A549 (cell line): ENCODE data around the gene ANO8. TPM values are rescaled to one million over a fixed set of nuclear protein-coding genes. Genes with fewer than 3 reads are reported as not detected.

Experiments
- ATAC-seq, 2 experiments: fragments of 200-7000 bp in 1 of 2; fragments of >200 bp in 1 of 2; cut with Nextera tagmentation in 1 of 2; cut with Tn5 transposase in 1 of 2; 3 replicates each; pipeline versions ENCODE4 v1.8.0 to v1.9.1; 2018 to 2020; ENCODE audit warnings: mild to moderate bottlenecking in 1 of 2, moderate library complexity in 1 of 2
- CTCF ChIA-PET: fragments of 300-600 bp; sonication (Branson Sonifier 250); formaldehyde crosslinking; extraction: SDS; loops from one replicate; lab custom pipeline; 2021; ENCODE audit warnings: antibody characterized with exemption, inconsistent platforms; lab: Yijun Ruan, JAX
- POLR2A ChIA-PET: fragments of 350-600 bp; formaldehyde crosslinking; extraction: SDS; loops from one replicate; lab custom pipeline; 2021; ENCODE audit warnings: antibody characterized with exemption, inconsistent platforms; lab: Yijun Ruan, JAX
- DNase-seq, 2 experiments: peaks; one replicate each; pipeline versions ENCODE4 v3.0.0 to v3.0.0-alpha.2; 2011 to 2016; ENCODE audit warnings: low read depth in 1 of 2, low spot score in 1 of 2
- FAIRE-seq: peaks from 2 replicates; lab custom pipeline; 2011; peaks lifted over from hg19 to GRCh38; lab: Jason Lieb, UNC
- H3K27ac ChIP-seq, 2 experiments: fragments of >200 bp; sonication (Bioruptor Twin); formaldehyde crosslinking; 3 replicates each; pipeline ENCODE4 v1.5.1; 2016 to 2017
- H3K4me1 ChIP-seq: fragments of >200 bp; sonication (Bioruptor Twin); formaldehyde crosslinking; 3 replicates; pipeline ENCODE4 v1.6.1; 2016
- H3K4me2 ChIP-seq: fragments of >200 bp; sonication (Bioruptor Twin); formaldehyde crosslinking; 3 replicates; pipeline ENCODE4 v1.6.1; 2016
- H3K4me3 ChIP-seq: fragments of >200 bp; sonication (Bioruptor Twin); formaldehyde crosslinking; 3 replicates; pipeline ENCODE4 v1.5.1; 2016
- H3K9me3 ChIP-seq: fragments of >200 bp; sonication (Bioruptor Twin); formaldehyde crosslinking; 3 replicates; pipeline ENCODE4 v1.6.1; 2016
- ATOH8 ChIP-seq: fragments of 250-450 bp; sonication (Bioruptor Pico); IDR thresholded peaks from 2 replicates; pipeline ENCODE4 v1.5.0; 2020; ENCODE audit warnings: low read depth, mild to moderate bottlenecking, moderate library complexity
- CBX8 ChIP-seq: fragments of 200-600 bp; sonication (generic); IDR thresholded peaks from 2 replicates; pipeline ENCODE4 v1.6.1; 2016
- CEBPB ChIP-seq, 2 experiments: fragments of >200 bp in 1 of 2; sonication (Bioruptor Twin) in 1 of 2; formaldehyde crosslinking in 1 of 2; IDR thresholded peaks; 2 replicates each; pipeline ENCODE4 v1.6.1; 2012 to 2016
- CTCF ChIP-seq: fragments of >200 bp; sonication (Bioruptor Twin); formaldehyde crosslinking; IDR thresholded peaks from 3 replicates; pipeline ENCODE4 v1.5.1; 2016
- EHMT2 ChIP-seq: fragments of 200-600 bp; sonication (generic); IDR thresholded peaks from 2 replicates; pipeline ENCODE4 v1.6.1; 2016; ENCODE audit warnings: antibody characterized with exemption, low read depth, mild to moderate bottlenecking, moderate library complexity
- EP300 ChIP-seq, 2 experiments: fragments of >200 bp; sonication (Bioruptor Twin); formaldehyde crosslinking; IDR thresholded peaks; 2 replicates in 1 of 2; 3 replicates in 1 of 2; pipeline ENCODE4 v1.6.1; 2016 to 2017
- FOSB ChIP-seq: fragments of 250-450 bp; sonication (Bioruptor Pico); IDR thresholded peaks from 2 replicates; pipeline ENCODE4 v1.5.0; 2020; ENCODE audit warnings: mild to moderate bottlenecking, moderate library complexity
- GATA3 ChIP-seq: IDR thresholded peaks from 2 replicates; pipeline ENCODE4 v1.6.1; 2012; ENCODE audit warnings: borderline replicate concordance
- HEYL ChIP-seq: fragments of 250-450 bp; sonication (Bioruptor Pico); IDR thresholded peaks from 2 replicates; pipeline ENCODE4 v1.8.0; 2021; ENCODE audit warnings: mild to moderate bottlenecking, moderate library complexity
- HOXA7 ChIP-seq: fragments of 250-450 bp; sonication (Bioruptor Pico); IDR thresholded peaks from 2 replicates; pipeline ENCODE4 v1.5.0; 2020; ENCODE audit warnings: mild to moderate bottlenecking, moderate library complexity
- JUN ChIP-seq, 2 experiments: fragments of >200 bp; sonication (Bioruptor Twin); formaldehyde crosslinking; IDR thresholded peaks; 2 replicates in 1 of 2; 3 replicates in 1 of 2; pipeline ENCODE4 v1.6.1; 2016 to 2017
- MAFK ChIP-seq: fragments of 450-650 bp; IDR thresholded peaks from 2 replicates; pipeline ENCODE4 v1.6.1; 2014; ENCODE audit not compliant: partially characterized antibody
- PHF8 ChIP-seq: fragments of 200-600 bp; sonication (generic); IDR thresholded peaks from 2 replicates; pipeline ENCODE4 v1.6.1; 2016; ENCODE audit warnings: low read depth, mild to moderate bottlenecking, antibody characterized with exemption, moderate library complexity, borderline replicate concordance
- POLR2A ChIP-seq: IDR thresholded peaks from 2 replicates; pipeline ENCODE4 v1.6.1; 2012; ENCODE audit warnings: mild to moderate bottlenecking, low read length
- RCOR1 ChIP-seq: fragments of 150-350 bp; IDR thresholded peaks from 2 replicates; pipeline ENCODE4 v1.6.1; 2014; ENCODE audit warnings: antibody characterized with exemption, low read length, low read depth
- REST ChIP-seq: fragments of 200-600 bp; sonication (generic); IDR thresholded peaks from 2 replicates; pipeline ENCODE4 v1.6.1; 2016; ENCODE audit warnings: antibody characterized with exemption, mild to moderate bottlenecking, moderate library complexity
- RFX5 ChIP-seq: fragments of 450-650 bp; IDR thresholded peaks from 2 replicates; pipeline ENCODE4 v1.7.1; 2014; ENCODE audit warnings: antibody characterized with exemption, mild to moderate bottlenecking, moderate library complexity
- RNF2 ChIP-seq: fragments of 200-600 bp; sonication (generic); IDR thresholded peaks from 2 replicates; pipeline ENCODE4 v1.6.1; 2016; ENCODE audit warnings: low read depth, mild to moderate bottlenecking, antibody characterized with exemption, moderate library complexity, borderline replicate concordance
- SMC3 ChIP-seq: fragments of >200 bp; sonication (Bioruptor Twin); formaldehyde crosslinking; IDR thresholded peaks from 3 replicates; pipeline ENCODE4 v1.6.1; 2018; ENCODE audit warnings: inconsistent platforms
- TFCP2L1 ChIP-seq: fragments of 250-450 bp; sonication (Bioruptor Pico); IDR thresholded peaks from 2 replicates; pipeline ENCODE4 v1.5.0; 2021; ENCODE audit warnings: mild to moderate bottlenecking
- TP53 ChIP-seq: fragments of 250-450 bp; sonication (Bioruptor Pico); IDR thresholded peaks from 2 replicates; pipeline ENCODE4 v1.5.0; 2021; ENCODE audit warnings: mild to moderate bottlenecking, moderate library complexity
- ZFP36 ChIP-seq: fragments of 450-650 bp; IDR thresholded peaks from 2 replicates; pipeline ENCODE4 v1.6.1; 2014; ENCODE audit warnings: borderline replicate concordance; ENCODE audit not compliant: partially characterized antibody
- ZNF302 ChIP-seq: fragments of 250-450 bp; sonication (Bioruptor Pico); IDR thresholded peaks from 2 replicates; pipeline ENCODE4 v1.9.0; 2021; ENCODE audit warnings: inconsistent platforms, mild to moderate bottlenecking, moderate library complexity
- WGBS: methylation state at CpG from one replicate; pipeline ENCODE4 v1.1.6; 2017; ENCODE audit errors: missing lambda C conversion rate; 5-methylcytosine and 5-hydroxymethylcytosine counted together
- polyA plus RNA-seq, 4 experiments: library from polyadenylated mRNA; depleted of rRNA in 3 of 4; stranded (reverse); fragments of >200 nt; fragmentation: RNase III in 1 of 4; extraction: RNeasy Plus Mini Kit Qiagen cat#74134 plus additional on column Dnase treatment in 1 of 4; gene quantifications; 2 replicates in 3 of 4; 3 replicates in 1 of 4; pipeline ENCODE4 v1.2.3, GENCODE V29; 2011 to 2017
- TF ChIP-seq, protein P1 (sequence below): fragments of >200 bp; sonication (Bioruptor Twin); formaldehyde crosslinking; IDR thresholded peaks from 2 replicates; pipeline ENCODE4 v1.6.1; 2016
- TF ChIP-seq, protein P2 (sequence below): IDR thresholded peaks from 2 replicates; pipeline ENCODE4 v1.6.1; 2012; ENCODE audit warnings: low read depth, borderline replicate concordance

Gene ANO8
- polyA plus RNA-seq, 2 of the 4 experiments (the other 2 are of a cell fraction) = 2.2 to 5.5 TPM

DNA sequence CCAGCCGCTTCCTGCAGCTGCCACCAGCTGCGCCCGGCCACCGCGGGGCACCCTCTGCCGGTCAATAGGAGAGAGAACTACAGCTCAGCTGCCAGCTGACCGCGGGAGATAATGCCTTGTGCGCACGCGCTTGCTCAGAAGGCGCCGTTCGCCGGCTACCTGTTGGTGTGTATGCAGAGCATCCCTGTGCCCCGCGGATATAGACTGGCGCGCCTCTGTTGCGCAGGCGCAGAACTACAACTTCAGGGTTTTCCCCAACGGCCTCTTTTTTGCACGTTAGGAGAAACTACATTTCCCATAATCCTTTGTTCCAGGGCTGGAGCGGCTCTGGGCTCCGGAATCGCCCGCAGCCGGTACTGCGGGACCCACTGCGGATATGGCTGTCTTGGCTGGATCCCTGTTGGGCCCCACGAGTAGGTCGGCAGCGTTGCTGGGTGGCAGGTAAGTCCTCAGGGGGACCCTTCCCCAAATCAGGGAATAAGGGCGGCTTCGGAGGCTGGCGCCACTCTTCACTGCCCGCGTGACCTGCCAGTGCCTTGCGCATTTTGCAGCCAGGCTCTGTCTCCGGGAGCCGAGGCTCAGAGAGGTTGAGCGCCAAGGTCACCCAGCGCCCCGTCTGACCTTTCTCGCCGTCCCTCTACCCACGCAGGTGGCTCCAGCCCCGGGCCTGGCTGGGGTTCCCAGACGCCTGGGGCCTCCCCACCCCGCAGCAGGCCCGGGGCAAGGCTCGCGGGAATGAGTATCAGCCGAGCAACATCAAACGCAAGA, 29.0 kb downstream of the ANO8 start, which contains the start of gene MRPL34 (continued):
- peak in 1 of 2 experiments; percentile 81; a peak in 3 of 5 replicates for TF ChIP-seq JUN (IDR thresholded peaks at IDR 0.05)
- no peak for TF ChIP-seq RNF2
- TF ChIP-seq TFCP2L1 (CRISPR knock-in tag) = no peak
- TF ChIP-seq RFX5 = no peak
- peak; percentile 50 for TF ChIP-seq POLR2A
- no peak for TF ChIP-seq CEBPB (IDR thresholded peaks at IDR 0.05)
- TF ChIP-seq MAFK = peak; percentile 44
- TF ChIP-seq, protein P1, sequence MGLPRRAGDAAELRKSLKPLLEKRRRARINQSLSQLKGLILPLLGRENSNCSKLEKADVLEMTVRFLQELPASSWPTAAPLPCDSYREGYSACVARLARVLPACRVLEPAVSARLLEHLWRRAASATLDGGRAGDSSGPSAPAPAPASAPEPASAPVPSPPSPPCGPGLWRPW = no peak
- TF ChIP-seq, protein P2, sequence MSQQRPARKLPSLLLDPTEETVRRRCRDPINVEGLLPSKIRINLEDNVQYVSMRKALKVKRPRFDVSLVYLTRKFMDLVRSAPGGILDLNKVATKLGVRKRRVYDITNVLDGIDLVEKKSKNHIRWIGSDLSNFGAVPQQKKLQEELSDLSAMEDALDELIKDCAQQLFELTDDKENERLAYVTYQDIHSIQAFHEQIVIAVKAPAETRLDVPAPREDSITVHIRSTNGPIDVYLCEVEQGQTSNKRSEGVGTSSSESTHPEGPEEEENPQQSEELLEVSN = no peak; the same call in 1 of the 2 replicates
- no peak for TF ChIP-seq HOXA7 (CRISPR knock-in tag)
- TF ChIP-seq ZNF302 (CRISPR knock-in tag) = no peak
- no peak for TF ChIP-seq RCOR1
- TF ChIP-seq EP300 (IDR thresholded peaks at IDR 0.05) = no peak
- peak; percentile 39; the same call in 1 of the 2 replicates for TF ChIP-seq REST
- peak; percentile 75 for TF ChIP-seq SMC3
- no peak; the same call in 1 of the 2 replicates for TF ChIP-seq GATA3
- no peak for TF ChIP-seq CBX8
- no peak for TF ChIP-seq FOSB (CRISPR knock-in tag)
- TF ChIP-seq TP53 (CRISPR knock-in tag) = no peak
- TF ChIP-seq PHF8 = no peak
- no peak for TF ChIP-seq HEYL (CRISPR knock-in tag)
- TF ChIP-seq EHMT2 = no peak

GRCh38 chr19:17305216-17305516, 29.5 kb downstream of the ANO8 start:
- no peak for DNase-seq
- peaks cover 28% of the 10 kb centered on the region for H3K4me1 ChIP-seq
- no peak for ATAC-seq
- TF ChIP-seq CBX8 = no peak
- no peak for TF ChIP-seq CTCF
- TF ChIP-seq MAFK = no peak
- TF ChIP-seq ZFP36 = peak; percentile 57
- peak; percentile 95 for TF ChIP-seq ATOH8
- TF ChIP-seq, protein P2 = 0 out of 2 replicates have a peak, but pooled peaks have one; percentile 76
- ChIA-PET POLR2A (interaction anchor here (0.6 to 1.9 kb wide), 6 partner anchors 12 to 646 kb away, joined by 3 to 15 read pairs (median 4); partner anchors contain the start of gene ANO8), CTCF (interaction anchor here (0.6 to 8.7 kb wide), 11 partner anchors 12 to 1890 kb away, joined by 3 to 98 read pairs (median 3); no protein-coding TSS in a partner anchor)
- no peak for FAIRE-seq
- WGBS = 4% methylated on average over 4 of the region's 7 CpGs
- H3K4me2 ChIP-seq = peak overlapping the region; percentile 93
- H3K4me3 ChIP-seq = no peak overlapping the region
- no peaks in the 10 kb centered on the region for H3K9me3 ChIP-seq
- peak overlapping the region; percentile 73 to 87 for H3K27ac ChIP-seq
